ENCODE results near the gene NEGR1.

GRCh38 chr1:71603044-71603776, 679.1 kb downstream of the NEGR1 start:
- TF ChIP-seq POLR2A (IDR thresholded peaks at IDR 0.05) (no peak), CTCF (IDR thresholded peaks at IDR 0.05) (no peak)

Data from thyroid gland (tissue), 4 donors.